HuH-7.5 (cell line): ENCODE data around the gene SDK2.

Experiments used
- DNase-seq: peaks from one replicate; pipeline ENCODE4 v3.0.0; 2011; ENCODE audit warnings: low spot score

Gene SDK2

DNA sequence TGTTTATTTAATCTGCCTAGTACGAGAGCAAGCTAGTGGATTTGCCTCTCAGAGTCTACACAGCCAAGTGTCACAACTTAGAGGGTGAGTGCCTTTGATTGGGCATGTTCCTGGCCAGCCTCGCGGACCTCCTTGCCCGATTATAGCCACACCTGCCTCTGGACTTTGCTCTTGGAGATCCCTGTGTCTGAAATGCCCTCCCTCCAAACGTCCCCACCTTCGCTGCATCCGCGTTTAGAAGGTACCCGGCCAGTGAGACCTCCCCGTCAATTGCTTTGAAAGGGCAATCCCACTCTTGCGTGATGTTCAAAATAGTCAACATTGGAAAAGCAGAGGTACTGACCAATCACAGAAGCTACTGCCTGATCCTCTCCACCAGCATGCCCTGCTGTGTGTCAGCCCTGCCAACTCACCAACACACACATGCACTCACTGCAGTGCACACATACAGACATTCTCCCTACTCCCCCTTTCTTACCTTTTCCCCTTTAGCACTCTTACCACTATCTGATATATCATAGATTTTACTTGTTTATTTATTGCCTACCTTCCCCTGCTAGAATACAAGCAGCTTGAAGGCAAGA is 6.5 kb upstream of the SDK2 start:
- no peak for DNase-seq

DNA sequence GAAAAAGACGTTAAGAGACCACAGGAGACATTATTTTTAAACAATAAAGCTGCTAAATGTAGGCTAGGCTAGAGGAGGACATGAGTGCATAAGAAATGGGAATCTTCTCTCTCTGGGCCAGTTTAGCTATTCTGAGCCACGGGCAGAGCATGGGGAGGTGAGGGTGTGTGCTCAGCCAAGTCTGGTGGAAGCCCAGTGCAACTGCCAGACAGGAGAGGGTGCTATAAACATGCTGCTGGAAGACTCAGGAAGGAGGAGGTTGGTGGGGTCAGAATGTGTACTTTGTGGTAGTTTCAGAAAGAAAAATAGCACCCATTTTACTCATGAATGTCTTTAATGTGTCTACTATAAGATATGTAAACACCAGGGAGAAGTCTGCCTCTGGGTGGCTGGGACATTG is 5.9 kb upstream of the SDK2 start:
- no peak for DNase-seq

DNA sequence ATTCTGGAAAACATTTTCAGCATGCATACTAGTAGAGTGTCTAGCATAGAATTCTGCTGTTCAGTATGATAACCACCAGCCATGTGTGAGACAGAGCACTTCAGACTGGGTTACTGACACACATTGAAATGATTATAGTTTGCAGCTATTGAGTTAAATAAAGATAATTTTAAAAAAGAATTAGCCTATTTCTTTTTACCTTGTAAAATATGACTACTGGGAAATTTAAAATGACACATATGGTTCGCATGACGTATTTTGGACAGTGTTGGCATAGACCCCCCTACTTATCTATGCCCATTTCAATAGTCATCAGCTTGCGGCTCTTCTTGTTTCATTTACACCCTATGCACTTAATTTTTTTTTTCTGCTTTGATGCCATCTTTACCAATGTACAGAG is 4.7 kb upstream of the SDK2 start:
- DNase-seq, result no peak

DNA sequence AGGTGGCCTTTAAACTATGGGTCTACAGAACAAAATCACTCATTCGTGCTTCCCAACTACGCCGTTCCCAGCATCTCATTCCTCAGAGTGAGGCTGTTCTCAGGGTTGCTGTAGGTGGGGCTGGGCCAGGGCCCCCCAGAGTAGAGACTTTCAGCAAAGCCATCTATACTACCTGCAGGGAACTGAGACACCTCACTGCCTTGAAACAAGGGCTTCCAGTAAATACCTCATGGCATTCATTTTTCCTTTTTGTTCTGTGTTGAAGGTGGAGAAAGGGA is 4.2 kb upstream of the SDK2 start:
- DNase-seq, result no peak

DNA sequence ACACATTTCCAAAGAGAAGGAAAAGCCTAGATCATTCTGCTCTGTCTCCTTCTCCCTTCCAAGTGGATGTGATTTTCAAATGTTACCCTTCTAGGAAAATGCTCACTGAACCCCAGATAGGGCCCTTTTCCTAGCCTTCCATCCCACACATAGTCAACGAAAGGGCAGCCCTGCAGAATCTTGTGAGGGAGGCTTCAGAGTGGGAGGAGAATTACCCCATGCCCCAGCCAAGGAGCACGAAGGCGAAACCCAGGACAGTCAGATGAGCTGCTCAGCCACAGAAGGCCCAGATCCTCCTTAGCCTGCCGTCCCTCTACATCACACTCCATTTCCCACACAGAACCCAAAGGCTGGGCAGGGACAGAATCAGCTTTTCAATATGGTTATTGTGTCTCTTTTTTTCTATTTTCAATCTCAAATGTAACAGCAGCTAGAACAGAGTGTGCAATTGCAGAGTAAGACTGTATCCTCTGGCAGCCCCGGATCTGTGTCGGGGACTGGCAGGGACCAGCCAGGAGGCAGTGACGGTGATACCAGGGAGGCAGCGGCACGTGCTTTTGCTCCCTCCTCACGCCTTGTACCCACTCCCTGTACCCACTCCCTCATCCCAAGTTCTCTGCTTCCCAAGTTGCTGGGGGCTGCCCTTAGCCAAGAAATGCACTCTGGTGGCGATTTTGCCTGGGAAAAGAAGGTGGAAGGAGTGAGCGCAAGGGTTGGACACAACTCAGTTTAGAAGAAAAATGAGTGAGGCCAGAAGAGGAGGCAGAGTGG is 3.7 kb upstream of the SDK2 start:
- DNase-seq, result no peak

DNA sequence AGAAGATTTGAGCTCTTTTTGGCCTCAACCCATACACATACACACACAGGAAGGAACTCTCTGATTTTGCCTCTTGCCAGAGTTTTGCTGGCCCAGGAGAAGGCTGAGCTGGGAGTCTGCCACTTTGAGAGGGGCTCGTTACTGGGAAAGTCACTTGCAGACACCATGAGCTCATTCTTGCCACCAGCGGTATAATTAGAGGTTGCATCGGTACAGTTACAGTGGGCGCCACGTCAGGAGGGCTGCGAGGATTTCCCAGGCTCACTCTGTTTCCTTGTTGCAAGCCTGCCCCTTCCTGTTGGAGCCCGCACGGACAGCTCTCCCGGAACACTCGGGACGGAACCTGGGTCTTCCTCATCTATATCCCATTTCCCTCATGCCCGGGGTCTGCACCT is 3.1 kb upstream of the SDK2 start:
- DNase-seq, result no peak

DNA sequence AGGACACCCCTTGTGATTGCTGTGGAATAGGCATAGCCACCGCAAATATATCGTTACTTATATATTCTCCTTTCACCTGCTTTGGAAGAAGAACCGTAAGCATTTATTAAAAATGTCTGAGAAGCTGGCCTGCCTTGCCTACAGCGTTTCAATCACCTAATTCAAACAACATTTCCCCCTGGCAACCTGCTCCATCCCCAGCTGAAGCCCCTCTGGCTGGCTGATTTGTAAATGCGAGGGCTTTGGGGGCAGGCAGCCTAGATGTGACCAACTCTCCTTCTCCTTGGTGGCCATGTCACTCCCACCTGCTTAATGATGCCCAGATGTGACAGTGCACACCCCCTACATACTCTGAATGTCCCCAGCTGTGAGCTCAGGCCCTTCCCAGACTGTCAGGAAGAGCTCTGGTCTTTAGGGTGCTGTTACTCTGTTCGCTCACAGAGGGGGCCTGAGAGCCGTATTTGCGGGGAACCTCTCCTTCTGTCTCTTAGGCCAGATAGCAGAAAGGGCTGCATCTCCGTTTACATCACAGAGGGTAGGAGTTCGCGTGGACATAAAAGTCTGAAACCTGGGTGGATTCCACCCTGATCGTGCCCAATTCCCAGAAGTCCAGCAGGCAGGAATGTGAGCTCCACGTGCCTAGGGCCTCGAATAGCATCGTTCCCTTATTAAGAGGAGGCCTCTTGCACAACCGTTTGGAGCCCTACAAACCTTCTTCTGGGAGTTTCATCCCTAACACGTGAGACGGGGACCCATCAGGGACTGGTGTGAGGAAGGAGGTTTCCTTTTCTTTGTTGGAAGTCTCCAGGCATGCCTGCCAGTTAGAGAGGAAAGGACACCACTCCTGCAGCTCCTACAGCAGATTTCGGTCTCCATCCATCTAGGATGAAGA is 2.4 kb upstream of the SDK2 start:
- no peak for DNase-seq

DNA sequence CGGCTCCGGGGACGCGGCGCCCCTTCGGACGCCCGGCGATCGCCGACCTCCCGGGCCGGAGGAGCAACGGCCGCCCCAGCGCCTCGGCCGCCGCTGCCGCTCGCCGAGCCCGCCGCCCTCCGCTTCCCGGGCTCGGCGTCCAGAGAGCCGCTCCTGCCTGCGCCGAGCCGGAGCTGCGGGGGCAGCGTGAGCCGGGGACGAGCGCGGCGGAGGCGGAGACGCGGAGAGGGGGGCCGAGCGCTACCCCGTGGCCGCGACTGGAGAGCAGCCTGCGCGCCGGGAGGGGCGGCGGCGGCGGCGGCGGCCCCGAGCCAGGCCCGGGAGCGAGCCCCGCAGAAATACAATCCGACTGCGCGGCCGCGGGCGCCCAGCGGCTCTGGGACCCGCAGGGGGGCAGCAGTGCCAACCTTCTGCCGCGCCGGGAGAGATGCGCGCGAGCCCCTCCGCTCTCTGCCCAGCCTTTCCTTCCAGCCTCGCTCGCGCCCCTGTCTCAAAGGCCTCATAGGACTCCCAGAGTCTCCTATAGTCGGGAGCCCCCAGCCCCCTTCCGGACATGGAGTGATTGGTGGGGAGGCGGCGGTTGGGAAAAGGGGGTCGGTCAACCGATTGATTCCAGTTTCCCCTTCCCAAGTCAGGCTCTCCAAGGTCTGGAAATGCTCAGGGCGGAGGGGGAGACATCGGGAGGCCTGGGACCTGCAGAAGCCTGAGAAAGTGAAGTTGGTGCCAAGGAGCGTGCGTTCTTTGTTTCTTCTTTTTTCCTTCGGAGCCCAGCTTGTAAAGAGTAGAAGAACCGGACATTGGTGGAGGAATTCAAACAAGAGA is 1.0 kb upstream of the SDK2 start:
- no peak for DNase-seq

DNA sequence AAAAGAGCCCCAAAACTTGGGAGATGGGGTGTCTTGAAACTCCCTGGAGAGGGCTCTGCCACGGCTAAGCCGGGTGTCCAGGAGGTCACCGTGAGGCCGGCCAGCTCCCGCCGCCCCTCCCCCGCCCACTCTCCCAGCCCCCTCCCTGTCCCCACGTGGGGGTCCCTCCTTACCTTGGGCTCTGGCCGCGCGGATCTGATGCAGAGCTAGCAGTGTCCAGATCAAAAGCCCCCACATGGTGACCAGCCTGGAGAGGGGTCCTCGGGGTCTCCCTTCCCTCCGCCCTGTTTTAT is 447 bp downstream of the SDK2 start:
- DNase-seq, result no peak

DNA sequence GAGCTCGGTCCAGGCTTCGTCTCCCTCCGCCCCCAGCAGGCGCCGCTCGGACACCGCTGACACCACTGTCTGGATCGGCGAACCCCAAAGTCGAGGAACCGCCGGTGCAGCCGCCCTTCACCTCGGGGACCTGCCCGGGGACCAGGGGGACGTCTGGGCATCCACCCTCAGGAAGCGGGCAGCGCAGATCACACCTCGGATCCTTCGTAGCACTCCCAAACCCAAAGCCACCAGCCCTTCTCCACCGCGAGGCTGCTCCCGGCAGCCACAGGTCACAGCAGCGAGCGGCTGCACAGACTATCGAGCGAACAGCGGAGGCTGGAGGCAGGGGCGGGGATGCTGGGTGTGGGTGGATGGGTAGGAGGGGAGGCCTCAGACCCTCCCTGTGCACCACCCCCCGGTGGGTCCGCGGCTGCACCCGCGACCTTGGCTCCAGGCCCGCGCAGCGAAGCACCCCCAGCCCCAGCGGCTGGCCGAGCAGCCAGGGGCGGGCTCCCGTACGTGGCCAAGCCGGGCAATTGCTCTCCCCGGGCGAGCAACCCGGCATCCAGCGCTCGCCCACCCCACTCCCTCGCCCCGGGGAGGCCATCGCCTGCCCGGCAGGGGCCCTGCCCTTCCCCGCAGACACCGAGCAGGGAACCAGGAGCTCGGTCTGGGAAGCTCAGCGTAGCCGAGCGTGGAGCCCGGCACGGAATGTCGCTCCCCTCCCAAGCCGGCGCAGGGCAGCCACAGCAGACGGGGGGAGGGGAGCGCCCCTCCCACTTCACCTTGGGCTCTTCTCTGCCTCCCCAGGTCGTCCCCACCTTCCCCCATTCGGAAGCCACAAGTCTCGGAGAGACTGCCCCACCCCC is 1.0 kb downstream of the SDK2 start:
- no peak for DNase-seq

DNA sequence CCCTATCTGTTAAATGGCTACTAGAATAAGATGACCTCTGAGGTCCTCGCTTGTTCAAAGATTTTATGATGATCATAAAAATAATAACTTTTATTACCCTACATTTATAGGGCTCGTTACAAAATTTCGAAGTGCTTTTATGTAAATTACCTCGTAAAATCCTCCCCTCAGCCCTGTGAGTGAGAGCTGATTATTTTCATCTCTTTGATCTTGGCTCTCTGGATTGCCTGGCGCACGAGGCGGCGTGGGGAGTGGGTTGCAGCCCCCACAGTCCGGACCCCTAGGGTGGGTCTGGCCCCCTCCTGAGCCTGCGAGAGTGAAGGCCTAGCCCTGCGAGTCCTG is 1.6 kb downstream of the SDK2 start:
- DNase-seq, result no peak

DNA sequence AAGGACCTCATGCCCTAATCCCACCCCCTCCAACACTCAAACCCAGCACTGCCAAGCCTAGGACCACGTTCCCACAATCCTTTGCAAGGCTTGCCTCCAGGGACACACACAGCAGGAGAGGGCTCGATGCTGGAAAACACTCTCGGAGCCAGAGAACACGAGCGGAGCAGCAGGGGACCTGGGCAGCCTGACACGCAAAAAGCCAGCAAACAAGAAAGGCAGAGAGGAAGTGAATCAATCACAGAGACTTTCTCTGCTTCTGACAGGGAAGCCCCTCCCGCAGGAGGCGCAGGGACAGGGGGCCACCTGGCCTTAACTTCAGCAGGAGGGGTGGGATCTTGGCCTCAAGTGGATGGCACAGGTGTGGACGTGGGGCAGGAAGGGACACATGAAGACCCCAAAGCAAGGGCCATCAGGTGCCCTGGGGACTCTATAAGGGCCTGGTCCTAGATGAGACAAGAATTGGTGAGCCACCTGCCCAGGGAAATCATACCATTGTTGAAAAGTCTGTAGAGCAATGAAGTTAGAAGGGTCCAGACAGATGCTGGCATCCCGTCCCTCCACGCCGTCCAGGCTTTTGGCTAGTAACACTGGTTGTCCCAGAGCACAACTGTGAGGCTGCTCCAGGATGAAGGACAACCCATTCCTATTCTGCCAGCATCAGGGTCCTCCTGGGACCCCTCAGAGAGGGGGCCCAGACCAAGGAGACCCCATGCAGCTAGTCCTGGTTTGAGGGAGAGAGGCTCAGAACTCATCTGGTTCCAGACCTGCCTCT is 2.2 kb downstream of the SDK2 start:
- no peak for DNase-seq

DNA sequence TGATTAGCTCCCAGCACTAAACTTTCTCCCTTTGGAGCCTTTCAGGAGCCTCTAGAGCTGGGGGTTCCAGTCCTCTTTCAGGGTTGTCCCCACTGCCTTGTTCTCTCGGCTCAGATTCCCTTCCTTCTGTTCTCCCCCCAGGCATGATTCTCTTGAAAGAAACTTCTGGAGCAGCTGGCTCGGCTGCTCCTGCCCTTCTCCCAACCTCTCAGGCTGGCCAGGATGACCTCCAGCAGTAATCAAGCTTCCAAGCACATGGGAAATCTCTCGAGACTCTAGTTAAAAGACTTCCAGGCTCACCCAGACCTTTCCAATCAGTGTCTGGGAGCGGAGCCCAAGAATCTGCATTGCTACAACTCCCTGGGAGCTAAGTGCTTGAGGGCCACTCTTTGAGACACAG is 3.6 kb downstream of the SDK2 start:
- no peak for DNase-seq

DNA sequence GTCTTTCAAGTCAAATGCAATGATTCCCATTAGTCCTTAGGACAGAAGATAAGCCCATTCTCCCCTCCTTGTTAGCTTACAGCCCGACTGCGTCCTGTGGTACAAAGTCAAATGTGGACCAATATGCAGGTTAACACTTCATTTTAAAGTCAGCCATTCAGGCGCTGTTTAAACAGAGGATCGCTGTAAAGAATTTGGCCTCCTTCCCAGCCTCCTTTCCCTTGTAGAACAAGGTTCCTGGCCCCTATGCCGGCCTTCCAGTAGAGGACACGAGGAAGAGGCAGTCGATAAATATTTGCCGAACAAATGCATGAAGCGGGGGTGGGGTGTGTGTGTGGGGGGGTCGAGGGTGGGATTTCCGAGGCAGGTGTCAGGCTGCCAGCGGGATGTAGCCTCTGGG is 4.3 kb downstream of the SDK2 start:
- no peak for DNase-seq

DNA sequence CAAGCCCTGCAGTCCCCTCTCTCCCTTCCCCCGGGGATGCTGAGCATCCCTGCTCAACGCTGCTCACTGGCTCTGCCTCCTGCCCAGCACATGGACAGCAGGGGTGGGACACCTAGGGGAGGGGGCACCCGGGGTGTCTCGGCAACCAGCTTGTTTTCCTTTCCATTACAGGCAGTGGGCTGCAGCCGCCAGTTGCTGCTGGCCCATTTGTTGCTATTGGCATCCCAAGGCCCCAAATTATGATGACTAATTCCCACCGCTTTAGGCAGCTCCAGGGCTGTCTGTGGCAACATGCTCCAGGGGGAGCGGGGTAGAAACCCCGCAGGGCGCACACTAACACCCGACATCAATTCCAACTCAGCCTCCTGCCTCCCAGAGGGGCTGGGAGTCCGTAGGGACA is 4.9 kb downstream of the SDK2 start:
- no peak for DNase-seq

DNA sequence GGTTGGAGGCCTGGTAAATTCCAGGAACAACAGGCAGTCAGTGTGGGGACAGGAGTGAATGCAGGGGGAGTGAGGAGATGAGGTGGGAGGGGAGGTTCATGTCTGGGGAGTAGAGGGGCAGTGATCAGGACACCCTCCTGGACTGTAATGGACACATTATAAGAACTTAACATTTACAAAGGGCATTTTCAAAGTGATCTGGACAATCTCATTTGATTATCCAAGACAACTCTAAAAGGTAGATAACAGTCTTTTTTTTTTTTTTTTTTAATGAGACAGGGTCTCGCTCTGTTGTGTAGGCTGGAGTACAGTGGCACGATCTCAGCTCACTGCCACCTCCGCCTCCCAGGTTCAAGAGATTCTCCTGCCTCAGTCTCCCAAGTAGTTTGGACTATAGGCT is 5.7 kb downstream of the SDK2 start:
- no peak for DNase-seq

DNA sequence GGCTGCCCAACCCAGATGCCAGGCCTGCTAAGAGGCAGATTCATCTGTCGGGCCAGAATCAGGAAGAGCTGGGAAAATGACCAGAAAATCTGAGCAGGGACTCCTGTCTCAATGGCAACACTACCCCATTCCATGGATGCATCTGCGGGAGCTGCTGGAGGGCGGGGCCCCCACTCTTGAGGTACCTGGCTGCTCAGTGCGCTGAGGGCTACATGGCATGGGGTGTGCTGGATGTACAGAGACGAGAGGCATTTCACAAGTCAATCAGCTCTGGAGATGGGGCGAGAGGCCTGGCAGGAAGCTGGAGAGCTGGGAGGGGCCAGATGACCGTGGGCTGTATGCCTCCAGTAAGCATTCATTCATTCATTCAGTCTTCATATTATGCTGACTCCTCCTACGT is 6.4 kb downstream of the SDK2 start:
- DNase-seq, result no peak

DNA sequence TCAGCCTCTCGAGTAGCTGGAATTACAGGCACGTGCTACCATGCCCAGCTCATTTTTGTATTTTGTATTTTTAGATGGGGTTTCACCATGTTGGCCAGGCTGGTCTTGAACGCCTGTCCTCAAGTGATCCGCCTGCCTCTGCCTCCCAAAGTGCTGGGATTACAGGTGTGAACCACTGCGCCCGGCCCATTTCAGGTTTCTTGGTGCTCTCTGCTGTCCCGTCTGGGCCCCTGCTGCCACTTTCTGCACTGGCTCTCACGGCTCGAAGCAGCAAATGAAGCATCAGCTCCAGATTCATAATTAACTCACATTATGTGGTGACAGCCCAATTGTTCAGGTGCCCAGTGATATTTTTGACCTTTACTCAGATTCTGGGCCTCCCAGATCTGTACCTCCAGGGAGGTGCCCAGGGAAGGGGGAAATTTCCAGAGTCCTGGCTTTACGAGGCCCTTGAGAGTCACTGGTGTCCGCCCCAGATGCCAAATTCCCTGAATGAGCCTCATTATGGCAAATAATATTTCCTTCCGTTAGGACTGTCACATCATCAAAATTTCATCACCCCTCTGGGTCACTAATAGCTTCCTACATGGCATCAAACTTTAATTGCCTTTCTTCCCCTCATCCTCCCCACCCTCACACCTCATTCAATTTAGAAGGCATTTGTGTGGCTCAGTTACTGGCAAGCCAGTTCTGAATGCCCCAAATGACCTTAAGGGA is 9.0 kb downstream of the SDK2 start:
- DNase-seq, result no peak

DNA sequence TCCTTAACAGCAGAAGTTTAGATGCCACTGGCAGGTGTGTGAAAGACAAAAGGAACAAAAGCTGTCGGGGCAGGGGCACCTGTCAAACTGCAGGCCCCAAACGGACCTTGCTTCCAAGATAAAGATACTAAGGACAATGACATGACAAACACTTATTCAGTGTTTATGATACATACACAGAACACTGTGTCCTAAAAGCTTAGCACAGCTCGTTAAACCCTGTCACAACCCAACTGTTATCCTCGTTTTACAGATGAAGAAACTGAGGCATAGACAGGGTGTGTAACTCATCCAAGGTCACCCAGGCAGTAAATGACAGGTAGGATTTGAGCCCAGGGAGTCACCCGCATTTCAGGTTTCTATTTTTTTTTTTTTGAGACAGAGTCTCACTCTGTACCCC is 9.6 kb downstream of the SDK2 start:
- no peak for DNase-seq

DNA sequence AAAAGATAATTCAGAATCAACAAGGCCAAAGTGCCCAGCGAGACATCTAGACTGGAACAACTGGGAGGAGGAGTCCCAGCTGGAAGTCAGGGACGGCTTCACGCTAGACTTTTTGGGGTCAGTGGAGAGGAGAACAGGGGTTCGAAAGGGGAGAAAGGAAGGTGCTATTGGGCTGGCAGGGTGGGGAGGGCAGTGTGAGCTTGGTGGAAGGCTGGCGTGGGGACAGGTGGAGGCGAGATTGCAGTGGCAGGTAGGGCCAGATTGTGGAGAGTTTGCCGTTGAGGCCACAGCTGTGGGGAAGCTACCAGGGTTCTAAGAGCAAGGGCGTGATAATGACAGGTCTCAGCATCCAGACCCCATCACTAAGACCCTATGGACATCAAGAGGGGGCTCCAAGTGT is 10.5 kb downstream of the SDK2 start:
- no peak for DNase-seq

DNA sequence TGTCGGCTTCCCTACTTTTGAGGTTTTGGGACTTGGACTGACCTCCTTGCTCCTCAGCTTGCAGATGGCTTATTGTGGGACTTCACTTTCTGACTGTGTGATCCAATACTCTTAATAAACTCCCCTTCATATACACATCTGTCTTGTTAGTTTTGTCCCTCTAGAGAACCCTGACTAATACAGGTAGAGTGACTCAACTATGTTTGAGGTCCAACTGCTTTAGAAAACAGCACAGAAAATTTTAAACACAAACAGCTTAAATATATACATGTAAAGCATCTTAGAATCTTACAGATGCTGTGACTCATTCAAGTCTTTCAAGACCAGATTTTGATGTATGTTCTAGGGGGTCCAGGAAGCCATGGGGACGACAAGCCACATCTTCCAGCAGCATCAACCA is 11.7 kb downstream of the SDK2 start:
- DNase-seq, result no peak
